Heart left ventricle (tissue), 13 donors: ENCODE measurements around the gene MYL7.

Experiments used
- POLR2A ChIP-seq, 2 donors: fragments of 450-650 bp; IDR thresholded peaks; one replicate each; pipeline ENCODE4 v1.6.1; 2017; ENCODE audit warnings: antibody characterized with exemption in 2 of 2, mild to moderate bottlenecking in 2 of 2, moderate library complexity in 2 of 2
- TF ChIP-seq, protein P1 (sequence below), 12 donors: fragments of 200-600 bp; sonication (generic) in 4 of 12; IDR thresholded peaks; one replicate each; pipeline versions ENCODE4 v1.5.0 to v1.8.0; 2018 to 2022; ENCODE audit warnings: antibody characterized with exemption in 12 of 12, mild to moderate bottlenecking in 5 of 12
- donor health status: ischemic (EF 13 %, LVEDD 7.1; RV severe dilation, severe dysfunction).
- donor health status: DM: no; HTN: yes; CAD: no.
- donor health status: DM: no; HTN: no; CAD: no.
- donor health status: ischemic (EF 25% LVEDD 6.9; RV normal size, moderate dysfunction).
- donor health status: ischemic (EF 25% LVEDD 5.7; RV mildly dilated, moderate dysfunction).
- donor health status: ischemic (EF 35%, LVEDD 5.7; RV mildly dilated, moderate dysfunction).
- donor health status: nonischemic (EF 11% LVEDD 7.7; RV severe dilation, severe dysfunction).
- donor health status: DM: yes; HTN: yes; CAD: no.
- donor health status: PGD.
- donor health status: ischemic (EF 29% LVEDD 5.4; RV normal size, mild dysfunction).
- donor health status: nonischemic (EF 23%, LVEDD 6.1; RV moderate dilation, normal function).

- TF ChIP-seq POLR2A (IDR thresholded peaks at IDR 0.05), result no peak
- TF ChIP-seq, protein P1, sequence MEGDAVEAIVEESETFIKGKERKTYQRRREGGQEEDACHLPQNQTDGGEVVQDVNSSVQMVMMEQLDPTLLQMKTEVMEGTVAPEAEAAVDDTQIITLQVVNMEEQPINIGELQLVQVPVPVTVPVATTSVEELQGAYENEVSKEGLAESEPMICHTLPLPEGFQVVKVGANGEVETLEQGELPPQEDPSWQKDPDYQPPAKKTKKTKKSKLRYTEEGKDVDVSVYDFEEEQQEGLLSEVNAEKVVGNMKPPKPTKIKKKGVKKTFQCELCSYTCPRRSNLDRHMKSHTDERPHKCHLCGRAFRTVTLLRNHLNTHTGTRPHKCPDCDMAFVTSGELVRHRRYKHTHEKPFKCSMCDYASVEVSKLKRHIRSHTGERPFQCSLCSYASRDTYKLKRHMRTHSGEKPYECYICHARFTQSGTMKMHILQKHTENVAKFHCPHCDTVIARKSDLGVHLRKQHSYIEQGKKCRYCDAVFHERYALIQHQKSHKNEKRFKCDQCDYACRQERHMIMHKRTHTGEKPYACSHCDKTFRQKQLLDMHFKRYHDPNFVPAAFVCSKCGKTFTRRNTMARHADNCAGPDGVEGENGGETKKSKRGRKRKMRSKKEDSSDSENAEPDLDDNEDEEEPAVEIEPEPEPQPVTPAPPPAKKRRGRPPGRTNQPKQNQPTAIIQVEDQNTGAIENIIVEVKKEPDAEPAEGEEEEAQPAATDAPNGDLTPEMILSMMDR (IDR thresholded peaks at IDR 0.05), result no peak
These were observed 12.8 kb upstream of the MYL7 start for GRCh38 chr7:44153948-44154335.
